Heart left ventricle (tissue), 16 donors: ENCODE results near the gene OAS3. TPM values are rescaled to one million over a fixed set of nuclear protein-coding genes. Genes with fewer than 3 reads are reported as not detected.
A peak's percentile ranks its signal among the peaks of the same experiment; 100 is the strongest.
"Not testable (repeated sequence)": the region's sequence is repeated elsewhere in the genome, so short reads cannot be mapped to it uniquely, and the experiment has no call there.

ENCODE experiments used
- ATAC-seq, 4 donors: fragments of 200-7000 bp; cut with Tn5 transposase; one replicate each; pipeline ENCODE4 v1.9.1; 2020 to 2022; ENCODE audit warnings: moderate library complexity in 4 of 4, mild to moderate bottlenecking in 3 of 4, moderate number of reproducible peaks in 1 of 4
- DNase-seq, 5 donors: peaks; one replicate each; pipeline ENCODE4 v3.0.0-alpha.2; 2020
- H3K27ac ChIP-seq, 12 donors: fragments of 200-600 bp; sonication (generic) in 4 of 12; one replicate each; pipeline versions ENCODE4 v1.5.0 to v1.8.0; 2016 to 2022; ENCODE audit warnings: mild to moderate bottlenecking in 2 of 12
- H3K27me3 ChIP-seq, 9 donors: fragments of 200-600 bp; sonication (generic) in 2 of 9; one replicate each; pipeline versions ENCODE4 v1.5.1 to v1.8.0; 2016 to 2022; ENCODE audit warnings: mild to moderate bottlenecking in 3 of 9
- H3K36me3 ChIP-seq, 9 donors: fragments of 200-600 bp; sonication (generic) in 2 of 9; one replicate each; pipeline versions ENCODE4 v1.5.0 to v1.8.0; 2018 to 2022; ENCODE audit warnings: mild to moderate bottlenecking in 2 of 9
- H3K4me1 ChIP-seq, 12 donors: fragments of 200-600 bp; sonication (generic) in 4 of 12; one replicate each; pipeline versions ENCODE4 v1.5.0 to v1.8.0; 2016 to 2022; ENCODE audit warnings: mild to moderate bottlenecking in 3 of 12
- H3K4me3 ChIP-seq, 12 donors: fragments of 200-600 bp; sonication (generic) in 4 of 12; one replicate each; pipeline versions ENCODE4 v1.5.0 to v1.8.0; 2017 to 2022; ENCODE audit warnings: mild to moderate bottlenecking in 9 of 12, moderate library complexity in 4 of 12
- H3K9me3 ChIP-seq, 12 donors: fragments of 200-600 bp; sonication (generic) in 4 of 12; one replicate each; pipeline versions ENCODE4 v1.5.0 to v1.8.0; 2016 to 2022; ENCODE audit warnings: mild to moderate bottlenecking in 1 of 12
- POLR2A ChIP-seq, 2 donors: fragments of 450-650 bp; IDR thresholded peaks; one replicate each; pipeline ENCODE4 v1.6.1; 2017; ENCODE audit warnings: antibody characterized with exemption in 2 of 2, mild to moderate bottlenecking in 2 of 2, moderate library complexity in 2 of 2
- WGBS, 4 donors: extraction: QIAGEN DNeasy Blood & Tissue Kit in 2 of 4; methylation state at CpG; one replicate each; pipeline versions ENCODE4 v1.1.5 to v1.1.7; 2013 to 2018; 5-methylcytosine and 5-hydroxymethylcytosine counted together
- intact Hi-C, 10 donors: fragments of 100-400 bp; cut with DNase I; formaldehyde crosslinking; loops; one replicate each; pipeline versions ENCODE4 v1.11.1 to v1.14.2; 2022
- polyA plus RNA-seq, 2 donors: library from polyadenylated mRNA; stranded (reverse); fragments of 200-250 nt; gene quantifications; one replicate each; pipeline ENCODE4 v1.2.3, GENCODE V29; 2013
- total RNA-seq, 9 donors: library from RNA; depleted of rRNA in 2 of 9; stranded (reverse); fragments of >200 nt in 2 of 9; fragmentation: NEBNext Ultra II Directional in 3 of 9; extraction: Animal tissue kit (Norgen Biotek cat#: 25700) in 3 of 9; gene quantifications; one replicate each; pipeline versions ENCODE4 v1.1.0 to v1.2.4, GENCODE V29; 2016 to 2023
- TF ChIP-seq, protein P1 (sequence below), 12 donors: fragments of 200-600 bp; sonication (generic) in 4 of 12; IDR thresholded peaks; one replicate each; pipeline versions ENCODE4 v1.5.0 to v1.8.0; 2018 to 2022; ENCODE audit warnings: antibody characterized with exemption in 12 of 12, mild to moderate bottlenecking in 5 of 12
- donor health status: ischemic (EF 13 %, LVEDD 7.1; RV severe dilation, severe dysfunction).
- donor health status: healthy with polysubstance abuse.
- donor health status: DM: no; HTN: yes; CAD: no.
- donor health status: DM: no; HTN: no; CAD: no.
- donor health status: ischemic (EF 25% LVEDD 6.9; RV normal size, moderate dysfunction).
- donor health status: ischemic (EF 25% LVEDD 5.7; RV mildly dilated, moderate dysfunction).
- donor health status: healthy.
- donor health status: DM: yes; HTN: yes; CAD: no.
- donor health status: ischemic (EF 35%, LVEDD 5.7; RV mildly dilated, moderate dysfunction).
- donor health status: nonischemic (EF 11% LVEDD 7.7; RV severe dilation, severe dysfunction).
- donor health status: DM: yes; HTN: yes; CAD: no.
- donor health status: PGD.
- donor health status: ischemic (EF 29% LVEDD 5.4; RV normal size, mild dysfunction).
- donor health status: nonischemic (EF 23%, LVEDD 6.1; RV moderate dilation, normal function).

OAS3 gene
- total and polyA plus RNA-seq, 11 donors, result 4.1 to 45.1 (median 7.5) TPM

GRCh38 chr12:112913038-112913688, 25.1 kb upstream of the OAS3 start:
- ATAC-seq (no peak), DNase-seq (no peak)
- Histone ChIP-seq H3K4me1 (peaks cover 0 to 24% (median 5%) of the 10 kb centered on the region in 12 donors), H3K9me3 (peaks cover 0 to 40% (median 22%) of the 10 kb centered on the region in 12 donors), H3K27me3 (no peaks in the 10 kb centered on the region), H3K27ac (no peak overlapping the region), H3K36me3 (peaks cover 4 to 83% (median 23%) of the 10 kb centered on the region in 9 donors), H3K4me3 (no peak overlapping the region)
- 90 to 98% (median 94%) methylated on average over 1 of the region's 1 CpG for WGBS, 4 donors
- TF ChIP-seq, protein P1, sequence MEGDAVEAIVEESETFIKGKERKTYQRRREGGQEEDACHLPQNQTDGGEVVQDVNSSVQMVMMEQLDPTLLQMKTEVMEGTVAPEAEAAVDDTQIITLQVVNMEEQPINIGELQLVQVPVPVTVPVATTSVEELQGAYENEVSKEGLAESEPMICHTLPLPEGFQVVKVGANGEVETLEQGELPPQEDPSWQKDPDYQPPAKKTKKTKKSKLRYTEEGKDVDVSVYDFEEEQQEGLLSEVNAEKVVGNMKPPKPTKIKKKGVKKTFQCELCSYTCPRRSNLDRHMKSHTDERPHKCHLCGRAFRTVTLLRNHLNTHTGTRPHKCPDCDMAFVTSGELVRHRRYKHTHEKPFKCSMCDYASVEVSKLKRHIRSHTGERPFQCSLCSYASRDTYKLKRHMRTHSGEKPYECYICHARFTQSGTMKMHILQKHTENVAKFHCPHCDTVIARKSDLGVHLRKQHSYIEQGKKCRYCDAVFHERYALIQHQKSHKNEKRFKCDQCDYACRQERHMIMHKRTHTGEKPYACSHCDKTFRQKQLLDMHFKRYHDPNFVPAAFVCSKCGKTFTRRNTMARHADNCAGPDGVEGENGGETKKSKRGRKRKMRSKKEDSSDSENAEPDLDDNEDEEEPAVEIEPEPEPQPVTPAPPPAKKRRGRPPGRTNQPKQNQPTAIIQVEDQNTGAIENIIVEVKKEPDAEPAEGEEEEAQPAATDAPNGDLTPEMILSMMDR (IDR thresholded peaks at IDR 0.05), result no peak
- TF ChIP-seq POLR2A (IDR thresholded peaks at IDR 0.05), result no peak
- intact Hi-C loops, result no loop called here

DNA sequence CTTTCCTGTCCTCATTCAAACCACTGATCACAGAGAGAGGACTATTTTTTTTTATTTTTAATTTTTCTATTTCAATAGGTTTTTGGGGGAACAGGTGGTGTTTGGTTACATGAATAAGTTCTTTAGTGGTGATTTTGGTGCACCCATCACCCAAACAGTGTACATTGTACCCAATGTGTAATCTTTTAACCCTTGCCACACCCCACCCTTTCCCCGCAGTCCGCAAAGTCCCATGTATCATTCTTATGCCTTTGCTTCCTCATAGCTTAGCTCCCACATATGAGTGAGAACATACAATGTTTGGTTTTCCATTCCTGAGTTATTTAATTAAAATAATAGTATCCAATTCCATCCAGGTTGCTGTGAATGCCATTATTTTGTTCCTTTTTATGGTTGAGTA, 24.4 kb upstream of the OAS3 start:
- DNase-seq, intact Hi-C loops, H3K27ac ChIP-seq, H3K27me3 ChIP-seq, ATAC-seq, H3K4me3 ChIP-seq: not testable (repeated sequence)
- peaks cover 0 to 16% (median 0%) of the 10 kb centered on the region in 12 donors for H3K4me1 ChIP-seq
- 98 to 100% (median 99%) methylated on average over 2 of the region's 2 CpGs for WGBS, 4 donors
- H3K9me3 ChIP-seq, result peaks cover 0 to 40% (median 22%) of the 10 kb centered on the region in 12 donors
- H3K36me3 ChIP-seq, result peaks cover 4 to 89% (median 30%) of the 10 kb centered on the region in 9 donors

- no peaks in the 10 kb centered on the region for H3K27me3 ChIP-seq
- 79 to 89% (median 86%) methylated on average over 5 of the region's 5 CpGs for WGBS, 4 donors
- intact Hi-C loops, result no loop called here
- H3K4me1 ChIP-seq, result no peaks in the 10 kb centered on the region
- no peak overlapping the region for H3K27ac ChIP-seq
- H3K9me3 ChIP-seq, result peaks cover 0 to 40% (median 22%) of the 10 kb centered on the region in 12 donors
- TF ChIP-seq POLR2A (IDR thresholded peaks at IDR 0.05), result no peak
- TF ChIP-seq, protein P1 (IDR thresholded peaks at IDR 0.05), result no peak
- no peak overlapping the region for H3K4me3 ChIP-seq
- ATAC-seq (peak in 2 of 4 donors; percentile 39 to 81), DNase-seq (peak in 1 of 5 donors; percentile 35)
- peaks cover 4 to 90% (median 49%) of the 10 kb centered on the region in 9 donors for H3K36me3 ChIP-seq
Observed at GRCh38 chr12:112916270-112916669, 22.0 kb upstream of the OAS3 start.

- H3K36me3 ChIP-seq, result peaks cover 0 to 67% (median 47%) of the 10 kb centered on the region in 9 donors
- ATAC-seq, result no peak
Observed at GRCh38 chr12:112919121-112919520, 19.2 kb upstream of the OAS3 start.

More at GRCh38 chr12:112919121-112919520, 19.2 kb upstream of the OAS3 start:
- intact Hi-C loops, result no loop called here
- Histone ChIP-seq H3K4me3 (no peak overlapping the region), H3K27me3 (no peaks in the 10 kb centered on the region), H3K9me3 (peaks cover 0 to 14% (median under 1%) of the 10 kb centered on the region in 12 donors), H3K27ac (no peak overlapping the region), H3K4me1 (no peaks in the 10 kb centered on the region)
- no peak for TF ChIP-seq POLR2A (IDR thresholded peaks at IDR 0.05)
- TF ChIP-seq, protein P1 (IDR thresholded peaks at IDR 0.05), result no peak
- no peak for DNase-seq
- 77 to 82% (median 80%) methylated on average over 5 to 6 of the region's 6 CpGs for WGBS, 4 donors
